GF-D8 (cell line): ENCODE results near the gene IMMP2L.

Source experiments
- DNase-seq: peaks from one replicate; lab custom pipeline; 2025; lab: John Stamatoyannopoulos, UW

Gene IMMP2L

GRCh38 chr7:110921595-110922151 is 640.6 kb downstream of the IMMP2L start:
- DNase-seq: no peak

GRCh38 chr7:110918949-110919548 is 643.2 kb downstream of the IMMP2L start:
- DNase-seq: no peak

GRCh38 chr7:110914263-110914662 is 648.0 kb downstream of the IMMP2L start:
- no peak for DNase-seq

- no peak for DNase-seq
Measured at GRCh38 chr7:110911632-110912031, 650.7 kb downstream of the IMMP2L start.

- no peak for DNase-seq
Measured at GRCh38 chr7:110909117-110909516, 653.2 kb downstream of the IMMP2L start.

GRCh38 chr7:110905773-110906566 is 656.3 kb downstream of the IMMP2L start:
- DNase-seq: no peak

- DNase-seq: no peak
Measured at GRCh38 chr7:110898516-110898915, 663.8 kb downstream of the IMMP2L start.

- no peak for DNase-seq
Measured at GRCh38 chr7:110897538-110897937, 664.8 kb downstream of the IMMP2L start.

- DNase-seq: no peak
Measured at GRCh38 chr7:110894111-110894510, 668.2 kb downstream of the IMMP2L start.

- no peak for DNase-seq
Measured at GRCh38 chr7:110891197-110891596, 671.1 kb downstream of the IMMP2L start.

- no peak for DNase-seq
Measured at GRCh38 chr7:110890101-110890500, 672.2 kb downstream of the IMMP2L start.

GRCh38 chr7:110889335-110889734 is 673.0 kb downstream of the IMMP2L start:
- no peak for DNase-seq

- no peak for DNase-seq
Measured at GRCh38 chr7:110888641-110889040, 673.7 kb downstream of the IMMP2L start.

- no peak for DNase-seq
Measured at GRCh38 chr7:110885474-110885873, 676.8 kb downstream of the IMMP2L start.

- DNase-seq: no peak
Measured at GRCh38 chr7:110881721-110882120, 680.6 kb downstream of the IMMP2L start.

- DNase-seq: no peak
Measured at GRCh38 chr7:110880971-110881370, 681.3 kb downstream of the IMMP2L start.

- DNase-seq: no peak
Measured at GRCh38 chr7:110877016-110877415, 685.3 kb downstream of the IMMP2L start.

GRCh38 chr7:110875346-110875745 is 686.9 kb downstream of the IMMP2L start:
- DNase-seq: no peak

GRCh38 chr7:110871856-110872255 is 690.4 kb downstream of the IMMP2L start:
- no peak for DNase-seq

GRCh38 chr7:110870926-110871325 is 691.4 kb downstream of the IMMP2L start:
- no peak for DNase-seq

GRCh38 chr7:110868458-110868857 is 693.8 kb downstream of the IMMP2L start:
- DNase-seq: no peak

- DNase-seq: no peak
Measured at GRCh38 chr7:110867771-110868170, 694.5 kb downstream of the IMMP2L start.

GRCh38 chr7:110863258-110863657 is 699.0 kb downstream of the IMMP2L start:
- DNase-seq: no peak
